ENCODE results near the gene PLVAP. TPM values are rescaled to one million over a fixed set of nuclear protein-coding genes. Genes with fewer than 3 reads are reported as not detected.
A peak's percentile ranks its signal among the peaks of the same experiment; 100 is the strongest.

Gene PLVAP
- polyA plus RNA-seq (ENCODE audit: insufficient read length): 40.7 TPM

DNA sequence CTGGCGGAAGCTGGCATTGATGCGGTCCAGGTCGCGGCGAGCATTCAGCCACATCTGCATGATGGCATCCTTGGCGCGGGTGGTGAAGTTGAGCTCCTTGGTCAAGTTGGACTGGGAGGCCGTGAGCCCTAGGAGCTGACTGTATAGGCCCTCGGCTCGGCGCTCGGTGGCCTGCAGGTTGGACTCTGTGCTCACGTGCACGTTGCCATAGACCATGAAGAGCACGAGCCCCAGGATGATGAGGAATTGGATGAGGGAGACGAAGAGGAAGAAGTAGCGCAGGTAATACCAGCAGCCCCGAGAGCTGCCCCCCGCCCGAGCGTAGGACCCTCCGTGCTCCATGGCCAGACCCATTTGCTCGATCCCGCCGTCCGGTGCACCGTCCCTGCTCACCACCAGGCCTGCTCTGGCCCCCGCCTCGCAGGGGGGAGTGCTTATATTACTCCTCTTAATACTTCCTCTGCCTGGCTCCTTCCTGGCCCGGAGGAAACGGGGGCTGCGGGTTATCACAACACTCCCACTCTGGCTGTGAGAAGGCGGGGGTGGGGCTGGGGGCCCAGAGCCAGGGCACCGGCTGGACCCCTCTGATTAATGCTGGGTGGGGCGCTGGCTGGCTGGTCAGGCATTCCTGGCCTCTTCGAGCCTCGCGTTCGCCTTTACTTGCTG, at the start of gene PLVAP:
TSS of gene PLVAP (minus strand) at position 408 of the 666 bp plus-strand sequence. CDS start at position 354, 54 bp downstream.
- DNase-seq (ENCODE audit: low read depth): no peak

GRCh38 chr19:17424743-17425365, 47.7 kb upstream of the PLVAP start:
- no peak for DNase-seq (ENCODE audit: low read depth)

DNA sequence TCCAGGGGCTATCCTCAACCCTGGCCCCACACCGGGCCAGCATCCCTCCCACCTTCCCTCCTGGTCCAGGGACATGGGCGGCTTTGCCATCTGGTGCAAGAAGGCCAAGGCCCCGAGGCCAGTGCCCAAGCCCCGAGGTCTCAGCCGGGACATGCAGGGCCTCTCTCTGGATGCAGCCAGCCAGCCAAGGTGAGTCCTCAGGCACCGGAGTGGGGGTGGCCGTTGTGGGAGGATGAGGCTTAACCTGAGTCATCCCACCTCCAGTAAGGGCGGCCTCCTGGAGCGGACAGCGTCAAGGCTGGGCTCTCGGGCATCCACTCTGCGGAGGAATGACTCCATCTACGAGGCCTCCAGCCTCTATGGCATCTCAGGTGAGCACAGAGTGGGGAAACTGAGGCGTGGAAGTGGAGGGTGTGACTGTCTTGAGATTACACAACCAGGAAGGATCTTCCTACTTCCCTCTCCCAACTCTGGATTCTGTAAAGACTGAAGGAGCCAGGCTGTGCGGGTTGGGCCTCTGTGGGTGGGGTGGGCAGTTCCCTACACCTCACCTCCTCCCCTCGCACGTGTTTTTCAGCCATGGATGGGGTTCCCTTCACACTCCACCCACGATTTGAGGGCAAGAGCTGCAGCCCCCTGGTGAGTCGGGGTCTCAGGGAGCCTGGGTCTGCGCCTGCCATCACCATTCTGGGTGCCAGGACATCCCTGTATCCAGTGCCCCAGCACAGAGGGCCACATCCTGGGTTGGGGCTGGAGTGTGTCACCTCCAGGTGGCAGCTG, 46.5 kb upstream of the PLVAP start:
- no peak for DNase-seq (ENCODE audit: low read depth)

DNA sequence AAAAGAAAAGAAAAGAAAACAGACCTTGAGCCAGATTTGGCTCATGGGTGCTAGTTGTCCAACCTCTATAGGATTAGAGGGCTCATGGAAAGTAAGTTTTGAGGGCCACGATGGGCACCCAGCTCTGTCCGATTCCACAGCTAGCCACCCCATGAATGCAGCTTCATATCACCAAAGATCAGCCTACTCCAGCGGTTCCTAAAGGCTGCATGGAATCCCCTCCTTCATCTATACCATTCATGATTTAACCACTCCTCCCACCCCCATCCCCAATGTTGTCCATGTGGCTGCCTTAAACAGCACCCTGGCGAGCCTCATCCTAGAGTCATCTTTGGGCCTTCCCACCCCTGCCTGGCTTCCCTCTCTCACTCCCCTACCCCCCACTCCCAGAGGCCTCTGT, 44.8 kb upstream of the PLVAP start:
- DNase-seq (ENCODE audit: low read depth): no peak

DNA sequence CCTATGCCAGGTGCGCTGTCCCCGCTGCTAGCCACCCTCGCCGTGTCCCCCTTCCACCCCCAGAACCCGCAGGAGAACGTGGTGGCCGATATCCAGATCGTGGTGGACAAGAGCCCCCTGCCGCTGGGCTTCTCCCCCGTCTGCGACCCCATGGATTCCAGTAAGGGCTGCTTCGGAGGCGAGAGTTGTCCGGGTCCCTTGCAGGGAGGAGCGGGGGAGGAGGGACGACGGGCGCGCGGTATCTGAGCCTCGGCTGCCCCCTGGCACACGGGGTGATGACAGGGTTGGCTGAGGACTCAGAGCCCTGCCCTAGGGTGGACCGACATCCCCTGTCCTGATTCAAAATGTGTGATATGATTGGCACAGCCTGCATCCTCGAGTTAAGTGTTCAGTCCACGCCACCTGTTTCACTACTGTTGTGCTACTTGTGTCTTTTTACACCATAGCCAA, 43.4 kb upstream of the PLVAP start:
- DNase-seq (ENCODE audit: low read depth): no peak

DNA sequence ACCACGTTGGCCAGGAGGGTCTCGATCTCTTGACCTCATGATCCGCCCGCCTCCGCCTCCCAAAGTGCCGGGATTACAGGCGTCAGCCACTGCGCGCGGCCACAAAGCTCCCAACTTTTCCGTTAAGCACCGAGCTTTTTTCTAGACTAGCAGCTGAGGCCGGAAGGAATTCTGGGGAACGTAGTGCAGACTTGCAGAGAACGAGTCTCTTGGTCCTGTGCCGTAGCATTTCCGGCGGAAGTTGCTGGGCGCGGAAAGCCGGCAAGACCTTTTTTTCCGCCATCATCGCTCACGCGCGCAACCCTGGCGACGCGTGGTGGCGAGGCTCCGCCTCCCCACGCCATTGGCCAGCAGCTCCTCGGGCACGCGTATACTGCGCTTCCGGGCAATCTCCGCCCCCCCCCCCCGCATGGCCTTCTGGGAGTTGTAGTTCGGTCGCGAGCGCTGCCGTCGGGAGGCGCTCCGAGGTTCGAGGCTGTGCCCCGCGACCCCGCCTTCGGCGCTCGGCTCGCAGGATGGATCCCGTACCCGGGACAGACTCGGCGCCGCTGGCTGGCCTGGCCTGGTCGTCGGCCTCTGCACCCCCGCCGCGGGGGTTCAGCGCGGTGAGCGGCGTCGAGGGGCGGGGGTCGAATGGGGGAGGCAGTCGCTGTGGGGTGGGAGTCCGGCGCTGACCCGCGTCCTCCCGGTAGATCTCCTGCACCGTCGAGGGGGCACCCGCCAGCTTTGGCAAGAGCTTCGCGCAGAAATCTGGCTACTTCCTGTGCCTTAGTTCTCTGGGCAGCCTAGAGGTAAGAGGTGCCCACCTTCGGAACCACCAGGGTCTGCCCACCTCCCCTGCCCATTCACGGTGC, 42.7 kb upstream of the PLVAP start, which contains the start of gene MVB12A:
TSS of gene MVB12A (plus strand) at position 427 of the 854 bp plus-strand sequence. CDS start at position 516, 89 bp downstream.
- peak; percentile 99 for DNase-seq (ENCODE audit: low read depth)

DNA sequence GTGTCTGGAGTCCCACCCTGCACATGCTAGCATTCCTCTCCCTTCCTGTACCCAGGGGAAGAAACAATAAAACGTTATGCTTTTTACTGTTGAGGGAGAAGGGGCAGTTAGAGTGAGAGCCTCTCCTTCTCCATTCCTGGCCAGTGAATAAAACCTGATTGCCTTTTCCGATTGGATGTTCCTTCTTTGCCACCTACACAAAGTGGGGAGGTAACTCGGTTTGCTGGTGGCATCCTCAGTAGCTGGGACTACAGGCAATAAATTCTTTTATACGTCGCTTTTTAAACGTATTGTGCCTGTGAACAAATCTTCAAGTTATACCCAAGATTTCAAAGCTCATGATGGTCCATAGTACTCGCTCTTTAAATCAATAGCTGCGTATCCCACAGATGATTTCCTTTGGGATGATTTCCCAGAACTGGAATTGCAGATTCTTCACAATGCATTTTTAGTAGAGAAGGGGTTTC, 42.0 kb upstream of the PLVAP start:
- no peak for DNase-seq (ENCODE audit: low read depth)

GRCh38 chr19:17418710-17419109, 41.6 kb upstream of the PLVAP start:
- DNase-seq (ENCODE audit: low read depth): no peak

DNA sequence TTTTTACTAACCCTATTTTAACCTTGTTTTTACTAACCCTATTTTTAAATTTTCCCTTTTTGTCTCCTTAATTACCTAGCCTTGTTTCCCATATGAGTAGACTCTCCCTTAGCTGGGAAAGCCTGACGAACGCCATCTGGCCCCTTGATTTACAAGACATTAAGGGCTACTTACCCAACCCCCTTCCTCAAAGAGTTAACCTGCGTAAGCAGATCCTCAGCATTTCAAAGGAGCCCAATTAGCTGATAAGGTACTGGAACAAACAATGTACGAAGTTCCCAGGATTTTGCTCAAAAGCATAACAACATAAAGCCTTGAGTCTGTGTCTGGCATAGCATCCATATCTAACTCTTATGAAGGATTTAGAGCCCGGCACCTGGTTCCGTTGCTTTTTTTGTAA, 38.0 kb upstream of the PLVAP start:
- DNase-seq (ENCODE audit: low read depth): no peak

DNA sequence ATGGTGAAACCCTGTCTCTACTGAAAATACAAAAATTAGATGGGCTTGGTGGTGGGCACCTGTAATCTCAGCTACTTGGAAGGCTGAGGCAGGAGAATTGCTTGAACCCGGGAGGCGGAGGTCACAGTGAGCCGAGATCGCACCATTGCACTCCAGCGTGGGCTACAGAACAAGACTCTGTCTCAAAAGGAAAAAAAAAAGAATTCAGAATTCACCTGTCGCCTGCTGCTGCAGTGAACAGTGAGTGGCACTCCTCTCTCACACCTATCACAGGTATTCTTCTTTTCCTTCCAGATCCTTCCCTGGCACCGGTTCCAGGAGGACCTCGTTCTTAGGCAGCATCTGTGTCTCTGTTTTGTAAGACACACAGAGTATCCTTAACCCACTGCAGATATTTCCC, 37.0 kb upstream of the PLVAP start:
- no peak for DNase-seq (ENCODE audit: low read depth)

DNA sequence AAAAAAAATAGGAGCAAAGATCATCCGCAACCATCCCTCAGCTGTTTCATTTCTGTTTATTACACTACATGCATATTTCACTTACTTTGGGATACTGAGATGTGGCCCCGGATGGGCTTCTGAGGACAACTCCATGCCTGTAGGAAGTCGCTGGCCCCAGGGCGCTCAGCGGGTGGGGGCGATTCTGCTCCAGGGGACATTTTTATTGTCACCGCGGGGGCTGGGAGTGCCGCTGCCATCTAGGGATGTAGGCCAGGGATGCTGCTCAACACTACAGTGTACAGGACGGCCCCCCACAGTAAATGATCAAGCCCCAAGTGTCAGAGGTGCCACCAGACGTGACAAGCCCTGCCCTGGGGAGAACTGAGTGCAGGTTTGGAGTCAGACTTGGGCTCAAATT, 34.7 kb upstream of the PLVAP start:
- DNase-seq (ENCODE audit: low read depth): no peak

DNA sequence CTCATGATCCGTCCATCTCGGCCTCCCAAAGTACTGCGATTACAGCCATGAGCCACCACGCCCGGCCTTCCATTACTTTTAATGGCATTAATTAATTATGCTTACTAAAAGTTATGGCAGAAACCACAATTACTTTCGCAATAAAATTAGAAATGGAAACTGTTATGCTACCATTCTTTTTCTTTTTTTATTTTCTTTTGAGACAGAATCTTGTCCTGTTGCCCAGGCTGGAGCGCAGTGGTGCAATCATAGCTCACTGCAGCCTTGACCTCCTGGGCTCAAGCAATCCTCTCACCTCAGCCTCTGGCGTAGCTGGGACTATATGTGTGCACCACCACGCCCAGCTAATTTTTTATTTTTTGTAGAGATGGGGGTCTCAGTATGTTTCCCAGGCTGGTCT, 32.8 kb upstream of the PLVAP start:
- DNase-seq (ENCODE audit: low read depth): no peak

DNA sequence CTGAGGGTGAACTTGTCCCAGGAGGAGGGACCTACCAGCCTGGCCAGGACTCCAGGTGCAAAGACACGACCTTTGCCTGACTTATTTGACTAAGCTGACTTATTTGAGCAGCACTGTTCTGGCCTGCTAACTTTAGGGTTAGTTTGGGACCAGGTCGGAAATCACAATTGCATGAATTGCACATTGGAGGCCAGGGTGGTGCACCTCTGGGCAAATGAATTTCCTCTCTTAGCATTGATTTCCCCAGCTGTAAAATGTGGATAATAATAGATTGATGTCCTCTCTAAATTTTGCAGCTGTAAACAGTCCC, 29.7 kb upstream of the PLVAP start:
- no peak for DNase-seq (ENCODE audit: low read depth)

- no peak for DNase-seq (ENCODE audit: low read depth)
These were observed 29.1 kb upstream of the PLVAP start for GRCh38 chr19:17406046-17406886.

- no peak for DNase-seq (ENCODE audit: low read depth)
These were observed 28.3 kb upstream of the PLVAP start, which contains the start of gene BST2 for GRCh38 chr19:17405250-17406045. BST2 (minus strand) TSS chr19:17405630; CDS start chr19:17405575, 55 bp downstream.

GRCh38 chr19:17404621-17405249, 27.6 kb upstream of the PLVAP start:
- DNase-seq (ENCODE audit: low read depth): no peak

- no peak for DNase-seq (ENCODE audit: low read depth)
These were observed 26.9 kb upstream of the PLVAP start for GRCh38 chr19:17404015-17404414.

GRCh38 chr19:17402982-17403855, 26.1 kb upstream of the PLVAP start:
- no peak for DNase-seq (ENCODE audit: low read depth)

Data from forelimb muscle (tissue), 1 donor.